HepG2 (cell line): ENCODE measurements around the gene CHRNA5.

ENCODE experiments used
- JUNB ChIP-seq: sonication (generic); formaldehyde crosslinking; IDR thresholded peaks from 2 replicates; pipeline ENCODE4 v1.8.0; 2022; ENCODE audit warnings: missing genetic modification reagents, mild to moderate bottlenecking, borderline replicate concordance
- SMAD1 ChIP-seq: sonication (generic); formaldehyde crosslinking; IDR thresholded peaks from 2 replicates; pipeline ENCODE4 v1.4.0; 2020; ENCODE audit warnings: missing genetic modification reagents, low read depth, mild to moderate bottlenecking, borderline replicate concordance
- TARDBP ChIP-seq: sonication (generic); formaldehyde crosslinking; IDR thresholded peaks from 2 replicates; pipeline ENCODE4 v1.8.0; 2022; ENCODE audit warnings: mild to moderate bottlenecking, missing genetic modification reagents
- ZFP62 ChIP-seq: sonication (generic); formaldehyde crosslinking; IDR thresholded peaks from 2 replicates; pipeline ENCODE4 v1.4.0; 2020; ENCODE audit warnings: missing genetic modification reagents
- ZFX ChIP-seq: sonication (generic); formaldehyde crosslinking; IDR thresholded peaks from 2 replicates; pipeline ENCODE4 v1.4.0; 2020; ENCODE audit warnings: mild to moderate bottlenecking, low read depth, missing genetic modification reagents, moderate library complexity
- ZSCAN20 ChIP-seq: sonication (generic); formaldehyde crosslinking; IDR thresholded peaks from 2 replicates; pipeline ENCODE4 v1.4.0; 2020; ENCODE audit warnings: missing genetic modification reagents, mild to moderate bottlenecking, borderline replicate concordance

DNA sequence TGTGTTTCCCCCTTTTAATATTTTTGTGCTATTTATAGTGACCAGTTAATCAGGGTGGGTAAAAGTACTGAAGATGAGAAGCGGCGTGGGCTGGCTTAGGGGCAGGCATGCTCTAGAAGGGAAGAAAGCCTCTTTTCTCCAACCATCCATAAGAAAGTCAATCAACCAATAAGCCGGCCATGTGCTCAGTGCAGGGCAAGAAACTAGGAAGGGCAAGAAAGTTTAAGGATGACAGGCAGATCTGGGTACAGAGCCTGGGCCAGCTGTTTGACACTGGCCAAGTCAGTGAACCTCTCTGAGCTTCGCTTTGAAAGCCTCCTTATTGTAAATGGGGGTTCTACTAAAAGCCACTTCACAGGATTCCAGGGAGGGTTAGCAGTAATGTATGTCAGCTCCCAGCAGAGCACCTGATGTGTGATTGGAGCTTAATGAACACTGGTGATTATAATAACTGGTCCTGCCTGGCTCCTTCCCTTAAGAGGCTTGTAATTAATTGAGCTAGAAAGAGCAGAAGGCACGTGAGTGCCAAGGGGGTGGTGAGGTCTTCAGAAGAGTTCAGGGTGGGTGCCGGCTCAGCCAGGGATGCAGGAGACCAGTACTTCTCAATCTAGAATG, 61.2 kb downstream of the CHRNA5 start:
- TF ChIP-seq ZSCAN20 (CRISPR knock-in tag) (no peak), ZFX (no peak), ZFP62 (CRISPR knock-in tag) (no peak), SMAD1 (no peak), JUNB (CRISPR knock-in tag) (no peak), TARDBP (CRISPR knock-in tag) (no peak)
